Endothelial cell of hepatic sinusoid (primary cell): Measurements from ENCODE around the gene SORCS2.

Source experiments
- in situ Hi-C: cut with HindIII; loops from 2 replicates; pipeline ENCODE4 v1.10.0; 2017; ENCODE audit warnings: low sequenced_read_pairs

Gene SORCS2

GRCh38 chr4:7526929-7527535 is 334.7 kb downstream of the SORCS2 start:
- in situ Hi-C loops = no loop called here

- in situ Hi-C loops = no loop called here
Measured at GRCh38 chr4:7529368-7530080, 337.2 kb downstream of the SORCS2 start.

GRCh38 chr4:7530082-7530481 is 337.7 kb downstream of the SORCS2 start:
- in situ Hi-C loops = no loop called here

- in situ Hi-C loops = no loop called here
Measured at GRCh38 chr4:7530932-7531639, 338.7 kb downstream of the SORCS2 start.

- in situ Hi-C loops = no loop called here
Measured at GRCh38 chr4:7531640-7531994, 339.3 kb downstream of the SORCS2 start.

- in situ Hi-C loops = no loop called here
Measured at GRCh38 chr4:7532043-7532442, 339.7 kb downstream of the SORCS2 start.

GRCh38 chr4:7533267-7533666 is 340.9 kb downstream of the SORCS2 start:
- in situ Hi-C loops = no loop called here

- in situ Hi-C loops = no loop called here
Measured at GRCh38 chr4:7535094-7535493, 342.8 kb downstream of the SORCS2 start.

- in situ Hi-C loops = no loop called here
Measured at GRCh38 chr4:7535619-7536018, 343.3 kb downstream of the SORCS2 start.

GRCh38 chr4:7536876-7537275 is 344.5 kb downstream of the SORCS2 start:
- in situ Hi-C loops = no loop called here

GRCh38 chr4:7537853-7538400 is 345.6 kb downstream of the SORCS2 start:
- in situ Hi-C loops = no loop called here

GRCh38 chr4:7538518-7538917 is 346.2 kb downstream of the SORCS2 start:
- in situ Hi-C loops = no loop called here

GRCh38 chr4:7539186-7539585 is 346.8 kb downstream of the SORCS2 start:
- in situ Hi-C loops = no loop called here

GRCh38 chr4:7539659-7540058 is 347.3 kb downstream of the SORCS2 start:
- in situ Hi-C loops = no loop called here

GRCh38 chr4:7540206-7540605 is 347.9 kb downstream of the SORCS2 start:
- in situ Hi-C loops = no loop called here

- in situ Hi-C loops = no loop called here
Measured at GRCh38 chr4:7540654-7541413, 348.5 kb downstream of the SORCS2 start.

GRCh38 chr4:7541414-7541810 is 349.1 kb downstream of the SORCS2 start:
- in situ Hi-C loops = no loop called here

- in situ Hi-C loops = no loop called here
Measured at GRCh38 chr4:7542781-7543180, 350.4 kb downstream of the SORCS2 start.

GRCh38 chr4:7546152-7546808 is 353.9 kb downstream of the SORCS2 start:
- in situ Hi-C loops = no loop called here

- in situ Hi-C loops = no loop called here
Measured at GRCh38 chr4:7546809-7547367, 354.6 kb downstream of the SORCS2 start.
